Measurements from ENCODE around the gene PLA2G4F.
A peak's percentile ranks its signal among the peaks of the same experiment; 100 is the strongest.

Gene PLA2G4F

DNA sequence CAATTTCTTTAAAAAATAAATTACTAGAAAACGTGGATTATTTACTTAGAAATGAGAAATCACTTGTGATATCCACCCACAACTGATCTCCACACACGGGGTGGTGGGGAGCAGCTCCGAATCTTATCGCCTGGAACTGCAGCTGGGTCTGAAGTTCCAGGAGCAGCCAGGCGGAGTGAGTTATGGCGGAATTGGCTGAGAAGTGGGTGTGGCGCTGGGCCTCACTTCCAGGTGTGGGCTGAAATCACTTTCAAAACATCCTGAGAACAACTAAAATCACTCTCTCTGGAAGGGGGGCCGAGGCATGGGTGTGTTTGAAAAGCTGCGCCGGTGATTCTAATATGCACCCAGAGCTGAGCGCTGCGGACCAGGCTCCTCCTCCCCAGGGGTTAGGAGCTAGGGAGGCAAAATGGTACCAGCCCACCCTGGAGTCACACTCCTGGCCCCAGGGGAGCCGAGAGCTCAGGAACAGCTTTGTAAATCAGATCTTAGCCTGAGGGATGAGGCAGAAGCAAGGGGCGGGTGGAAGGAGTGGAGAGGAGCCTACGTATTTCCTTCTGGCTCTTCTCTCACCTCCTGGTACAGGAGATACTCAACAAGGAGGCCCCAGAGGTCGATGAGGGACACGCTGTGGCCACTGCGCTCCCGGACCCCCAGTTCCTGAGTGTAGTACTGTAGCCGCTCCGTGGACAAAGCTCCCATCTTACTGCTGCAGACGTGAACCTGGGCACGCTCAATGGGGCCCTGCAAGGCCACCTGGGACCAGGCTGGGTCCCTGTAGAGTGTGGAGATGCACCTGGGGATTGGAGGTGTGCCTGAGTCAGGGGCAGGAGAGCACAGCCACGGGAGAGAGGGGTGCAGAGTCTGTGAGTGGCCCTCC lies 9.6 kb downstream of the PLA2G4F start:
- no peak for DNase-seq

- DNase-seq = no peak
Observed at GRCh38 chr15:42145546-42146455, 10.6 kb downstream of the PLA2G4F start.

DNA sequence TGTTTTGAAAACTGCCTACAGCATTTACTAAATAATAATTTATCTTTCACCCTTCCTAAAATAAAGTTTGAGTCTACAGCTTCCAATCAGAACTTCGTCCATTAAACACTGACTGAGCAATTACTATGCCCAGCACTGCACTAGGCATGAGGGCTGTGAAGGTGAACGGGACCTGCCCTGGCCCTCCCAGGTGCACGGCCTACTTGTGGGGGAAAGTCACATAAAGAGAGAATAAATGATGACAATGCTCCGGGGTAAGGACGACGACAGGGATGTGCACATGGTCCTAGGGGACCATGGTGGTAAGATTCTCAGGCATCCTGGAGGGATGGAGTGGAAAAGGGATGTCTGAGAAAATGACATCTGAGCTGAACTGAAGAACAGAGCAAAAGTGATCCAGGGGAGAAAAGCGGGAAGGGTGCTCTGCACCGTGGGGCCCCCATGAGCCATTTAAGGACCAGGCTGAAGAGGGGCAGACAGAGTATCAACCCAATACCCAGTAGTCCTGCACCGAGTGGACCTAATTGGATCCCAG lies 11.5 kb downstream of the PLA2G4F start:
- no peak for DNase-seq

DNA sequence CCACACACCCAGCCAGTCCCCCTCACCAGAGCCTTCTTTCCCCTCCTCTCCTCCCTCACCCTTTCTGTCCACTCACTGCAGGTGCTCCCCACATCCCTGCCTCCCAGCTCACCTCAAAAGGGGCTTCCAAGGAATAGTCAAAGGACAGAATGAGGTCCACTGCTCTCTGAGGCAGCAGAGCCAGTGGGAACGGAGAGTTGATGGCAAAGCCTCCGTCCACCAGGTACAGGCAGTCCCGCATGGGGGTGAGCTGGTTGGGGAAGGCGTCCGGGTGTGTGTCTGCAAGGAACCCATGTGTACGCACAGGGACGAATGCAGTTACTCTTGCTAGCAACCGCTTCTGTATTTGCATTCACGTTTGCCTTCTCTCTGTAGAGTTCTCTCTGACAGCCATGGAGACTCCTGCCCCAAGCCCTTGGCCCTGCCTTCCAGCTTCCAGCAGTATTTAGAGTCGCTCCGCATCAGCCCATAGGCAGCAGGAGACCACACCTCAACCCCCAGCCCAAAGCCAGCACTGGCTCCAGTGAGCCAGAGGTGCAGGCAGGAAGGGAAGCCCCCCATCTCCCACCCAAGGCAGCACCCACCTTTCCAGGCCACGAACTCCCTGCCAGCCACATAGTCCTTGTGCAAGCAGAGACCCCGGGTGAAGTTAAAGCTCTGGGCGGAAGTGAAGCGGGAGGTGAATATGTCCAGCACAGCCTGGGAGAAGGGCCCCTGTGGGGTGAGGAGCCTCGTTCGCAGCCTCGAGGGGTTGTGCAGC lies 12.4 kb downstream of the PLA2G4F start:
- DNase-seq = no peak

DNA sequence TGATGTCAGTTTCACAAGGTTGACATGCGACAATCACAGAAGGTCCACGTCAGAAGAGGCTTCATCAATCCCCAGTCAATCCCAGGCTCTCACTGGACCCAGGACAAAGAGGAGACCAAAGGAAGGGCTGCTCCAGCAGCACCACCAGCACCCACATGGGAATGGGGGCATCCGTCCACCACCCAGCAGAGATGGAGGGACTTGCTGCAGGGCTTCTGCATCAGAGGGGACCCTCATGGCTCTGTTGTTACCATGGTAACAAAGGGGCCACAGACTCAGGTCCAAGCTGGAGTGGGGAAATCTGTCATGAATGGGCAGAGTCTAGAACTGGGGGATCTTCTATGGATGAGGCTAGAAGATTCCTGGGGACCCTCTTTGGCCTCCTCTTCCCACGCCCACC lies 13.1 kb downstream of the PLA2G4F start:
- DNase-seq = no peak

DNA sequence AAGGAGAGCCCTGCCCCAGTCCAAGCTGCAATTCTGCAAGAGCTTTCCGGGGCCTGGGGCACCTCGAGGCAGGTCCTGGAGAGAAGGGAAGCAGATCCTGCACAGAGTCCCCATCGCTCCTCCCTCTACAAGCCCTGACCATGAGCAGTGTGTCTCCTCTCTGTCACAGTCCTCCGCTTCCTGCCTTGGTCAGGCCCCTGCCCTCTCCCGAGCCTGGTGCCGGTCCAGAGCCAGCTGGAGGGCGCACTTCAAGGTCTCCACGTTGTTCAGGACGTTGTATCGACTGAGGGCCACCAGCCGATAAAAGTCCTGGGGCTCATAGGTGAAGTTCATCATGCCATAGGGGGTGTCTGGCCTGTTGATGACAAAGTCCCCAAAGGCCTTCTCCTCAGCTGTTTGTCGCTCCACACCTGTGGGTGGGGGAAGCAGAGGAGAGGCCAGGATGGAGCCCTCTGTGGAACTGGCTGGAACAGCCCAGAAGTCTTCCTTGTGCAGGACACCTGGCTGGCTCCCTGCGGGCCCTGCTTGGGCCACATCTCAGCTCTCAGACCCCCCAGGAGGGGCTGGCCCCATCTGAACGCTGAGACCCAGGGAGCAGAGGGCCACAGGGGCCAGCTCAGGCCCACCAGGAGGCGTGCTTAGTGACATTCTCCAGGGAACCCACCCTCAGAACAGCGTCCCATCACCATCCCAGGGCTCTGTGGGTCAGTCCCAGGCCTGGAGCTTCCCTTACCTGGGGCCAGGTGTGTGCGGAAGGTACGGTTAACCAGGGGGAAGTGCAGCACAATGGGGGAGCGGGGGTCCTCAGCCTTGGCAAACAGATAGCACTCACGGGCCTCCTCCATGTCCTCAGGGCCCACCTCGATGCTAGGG lies 14.4 kb downstream of the PLA2G4F start:
- DNase-seq = no peak

DNA sequence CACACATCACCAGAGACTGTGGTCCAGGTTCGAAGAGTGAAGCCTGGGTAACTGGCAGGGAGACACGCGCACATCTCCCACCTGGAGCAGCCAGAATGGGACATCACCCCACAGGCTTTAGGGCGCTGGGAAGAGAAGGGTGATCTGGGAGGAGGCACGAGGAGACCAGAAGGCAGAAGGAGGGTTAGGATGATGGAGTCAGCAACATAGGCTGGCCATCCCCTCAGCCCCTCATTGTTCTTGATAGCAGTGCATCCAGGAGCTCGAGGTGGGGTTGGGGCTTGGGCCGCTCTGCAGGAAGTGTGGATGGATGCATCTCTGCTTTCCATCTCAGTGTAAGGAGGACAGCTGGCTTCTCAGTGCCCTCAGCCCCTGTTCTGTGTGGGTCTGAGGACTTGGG lies 15.2 kb downstream of the PLA2G4F start:
- no peak for DNase-seq

DNA sequence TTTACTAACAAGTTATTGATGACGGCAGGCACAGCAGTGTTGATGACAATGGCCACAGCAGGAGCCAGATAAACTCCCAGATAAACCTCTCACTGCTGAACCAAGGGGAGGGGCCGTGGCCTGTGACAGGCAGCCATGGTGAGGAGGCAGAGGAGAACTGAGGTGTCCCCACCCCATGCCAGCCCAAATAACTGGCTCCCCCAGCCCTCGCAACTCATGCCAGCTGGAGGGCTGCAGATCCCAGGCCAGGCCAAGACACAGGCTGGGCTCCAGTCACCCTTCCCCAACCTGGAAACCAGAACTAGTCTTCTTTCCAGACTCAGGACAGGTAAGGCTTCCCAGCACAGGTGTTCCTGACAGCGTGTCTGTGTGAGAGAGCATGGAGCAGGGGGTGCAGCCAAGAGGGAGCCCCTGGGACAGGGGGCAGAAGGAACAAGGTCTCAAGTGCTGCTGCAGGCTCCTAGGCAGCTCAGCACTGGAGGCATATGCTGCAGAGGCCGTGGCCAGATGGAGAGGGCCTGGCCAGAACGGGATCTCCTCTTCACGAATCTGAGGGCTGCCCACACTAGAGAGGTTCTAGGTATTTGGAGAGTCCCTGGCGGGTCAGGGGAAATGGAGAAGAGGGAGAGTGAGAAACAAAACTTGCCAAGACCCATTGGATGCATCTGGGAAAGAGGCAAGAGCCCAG lies 15.9 kb downstream of the PLA2G4F start:
- DNase-seq = no peak

DNA sequence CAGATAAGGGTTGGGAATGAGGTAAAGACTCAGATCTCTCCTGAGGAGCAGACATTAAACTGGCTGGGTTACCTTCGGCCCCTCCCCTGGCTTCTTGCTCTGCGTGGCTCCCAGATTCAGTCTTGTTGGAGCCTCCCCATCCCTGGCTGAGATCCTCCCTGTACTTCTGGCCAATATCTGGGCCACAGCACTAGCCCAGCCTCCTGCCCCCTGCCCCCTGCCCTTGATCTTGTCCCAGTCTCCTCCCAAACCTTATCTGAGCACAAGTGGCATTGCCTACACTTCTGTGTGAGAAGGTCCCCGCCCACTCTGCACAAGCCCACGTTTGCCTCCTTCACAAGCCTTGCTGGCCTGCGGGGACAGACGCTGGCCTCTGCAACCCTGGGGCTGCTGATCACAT lies 16.8 kb downstream of the PLA2G4F start:
- no peak for DNase-seq

- DNase-seq = no peak
Observed at GRCh38 chr15:42138968-42139386, 17.5 kb downstream of the PLA2G4F start.

- no peak for DNase-seq
Observed at GRCh38 chr15:42138411-42138810, 18.0 kb downstream of the PLA2G4F start.

GRCh38 chr15:42137461-42138261 lies 18.8 kb downstream of the PLA2G4F start:
- peak; percentile 52 for DNase-seq

DNA sequence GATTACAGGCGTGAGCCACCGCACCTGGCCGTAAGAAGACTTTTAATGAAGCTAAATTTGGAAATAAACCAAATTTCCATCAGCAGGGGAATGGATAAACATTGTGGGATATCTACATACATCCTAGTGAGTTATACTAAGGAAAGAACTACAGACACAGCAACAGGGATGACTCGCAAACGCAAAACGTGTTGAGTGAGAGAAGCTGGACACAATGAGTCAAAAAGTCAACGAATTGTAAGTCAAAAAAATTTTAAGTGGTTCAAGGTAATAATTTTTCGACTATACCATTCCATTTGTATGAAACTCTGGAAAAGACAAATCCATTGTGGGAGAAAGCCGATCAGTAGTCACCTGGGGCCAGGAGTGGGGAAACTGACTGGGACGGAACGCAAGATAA lies 19.9 kb downstream of the PLA2G4F start:
- DNase-seq = no peak

GRCh38 chr15:42135351-42135750 lies 21.1 kb downstream of the PLA2G4F start:
- no peak for DNase-seq

DNA sequence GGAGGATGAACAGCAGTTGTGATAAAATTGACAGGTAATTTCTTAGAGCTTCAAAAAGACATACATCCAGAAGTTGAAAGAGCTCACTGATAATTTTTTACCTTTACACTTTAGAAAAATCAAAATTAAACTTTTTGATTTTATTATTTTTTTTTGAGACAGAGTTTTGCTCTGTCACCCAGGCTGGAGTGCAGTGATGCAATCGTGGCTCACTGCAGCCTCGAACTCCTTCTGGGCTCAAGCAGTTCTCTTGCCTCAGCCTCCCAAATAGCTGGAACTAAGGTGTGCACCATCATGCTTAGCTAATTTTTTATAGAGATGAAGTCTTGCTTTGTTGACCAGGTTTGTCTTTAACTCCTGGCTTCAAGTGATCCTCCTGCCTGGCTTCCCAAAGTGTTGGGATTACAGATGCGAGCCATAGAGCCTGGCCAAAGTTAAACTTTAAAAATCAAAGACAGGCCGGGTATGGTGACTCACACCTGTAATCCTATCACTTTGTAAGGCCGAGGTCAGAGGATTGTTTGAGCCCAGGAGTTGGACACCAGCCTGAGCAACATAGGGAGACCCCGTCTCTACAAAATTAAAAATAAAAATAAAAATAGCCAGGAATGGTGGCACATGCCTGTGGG lies 21.7 kb downstream of the PLA2G4F start:
- DNase-seq = no peak

DNA sequence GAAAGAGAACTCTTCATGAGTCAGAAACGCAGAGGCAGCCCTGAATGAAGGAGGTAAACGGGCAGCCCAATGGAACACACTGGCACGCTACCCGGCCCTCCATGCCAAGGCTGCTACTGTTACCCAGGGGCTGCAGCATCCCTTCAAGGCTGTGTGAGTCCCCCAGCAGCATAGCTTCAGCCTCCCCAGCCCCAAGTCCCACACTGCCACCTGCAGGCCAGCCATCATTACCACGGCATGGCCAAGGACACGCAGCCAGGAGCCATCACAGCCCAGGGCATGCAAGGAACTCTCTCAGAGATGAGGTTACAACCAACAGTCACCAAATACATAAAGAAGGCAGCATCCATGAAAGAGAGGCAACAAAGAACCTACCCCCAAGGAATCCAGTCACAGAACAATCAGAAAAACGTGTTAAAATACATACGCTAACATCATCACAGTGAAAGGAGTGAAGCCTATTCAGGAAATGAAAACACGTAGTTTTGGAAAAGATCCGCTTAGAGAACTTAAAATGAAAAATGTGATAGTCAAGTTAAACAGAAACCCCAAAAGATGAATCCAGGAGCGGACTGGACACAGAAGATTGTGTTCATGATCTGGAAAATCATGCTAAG lies 22.4 kb downstream of the PLA2G4F start:
- peak; percentile 36 for DNase-seq

- no peak for DNase-seq
Observed at GRCh38 chr15:42133356-42133755, 23.1 kb downstream of the PLA2G4F start.

DNA sequence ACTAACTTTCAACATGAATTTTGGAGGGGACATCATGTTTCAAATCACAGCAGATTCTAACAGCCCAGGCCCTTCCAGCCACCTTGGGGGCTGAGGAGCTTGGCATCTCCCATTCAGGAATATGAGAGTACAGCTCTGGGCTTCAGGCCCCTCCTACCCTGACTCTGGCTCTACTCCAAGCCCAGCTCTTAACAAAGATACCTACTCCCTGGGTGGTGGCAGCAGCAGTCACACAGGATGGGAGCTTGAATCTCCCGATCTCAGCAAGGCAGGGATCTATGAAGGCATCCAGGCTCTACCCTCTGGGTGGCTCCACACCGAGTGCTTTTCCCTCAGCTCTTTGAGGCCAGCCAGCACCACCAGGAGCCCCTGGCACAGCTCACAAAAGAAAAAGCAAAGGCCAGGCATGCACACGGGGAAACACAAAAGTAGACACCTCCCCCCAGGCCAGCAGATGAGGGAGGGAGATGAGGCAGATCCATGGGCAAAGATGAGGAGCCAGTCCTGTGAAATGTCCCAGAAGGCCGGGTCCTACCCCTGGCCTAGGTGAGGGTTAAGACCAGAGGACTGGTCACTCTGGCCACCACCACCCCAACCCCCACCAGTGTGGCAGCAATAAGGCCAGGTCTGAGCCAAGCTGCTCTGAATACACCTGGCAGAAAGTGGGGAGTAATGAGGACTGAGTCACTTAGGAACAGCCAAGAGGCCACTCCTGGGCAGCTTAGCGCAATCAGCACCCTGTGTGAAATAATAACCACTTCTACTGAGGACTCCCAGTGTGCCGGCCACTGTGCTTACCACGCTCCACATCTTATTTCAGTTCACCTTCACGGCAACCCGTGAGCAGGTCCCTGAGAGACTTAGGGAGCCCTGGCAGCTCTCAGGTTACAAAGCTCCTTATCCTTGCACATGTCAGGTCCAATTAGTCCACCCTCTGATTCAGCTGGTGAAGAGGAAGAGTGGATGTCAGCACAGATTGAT lies 24.3 kb downstream of the PLA2G4F start:
- DNase-seq = no peak

Measured in fibroblast of skin of abdomen (primary cell).